Tibial artery (tissue), 4 donors: Measurements from ENCODE around the gene IAPP.
"Not testable (repeated sequence)": the region's sequence is repeated elsewhere in the genome, so short reads cannot be mapped to it uniquely, and the experiment has no call there.

Source experiments
- DNase-seq, 2 donors: peaks; one replicate each; pipeline ENCODE4 v3.0.0-alpha.2; 2019
- H3K27ac ChIP-seq, 2 donors: fragments of 200-600 bp; sonication (generic) in 1 of 2; 1 replicate in 1 of 2; 2 replicates in 1 of 2; pipeline ENCODE4 v1.5.1; 2018 to 2019; ENCODE audit warnings: mild to moderate bottlenecking in 1 of 2
- H3K27me3 ChIP-seq, 2 donors: fragments of 200-600 bp; sonication (generic) in 1 of 2; one replicate each; pipeline versions ENCODE4 v1.5.1 to v1.6.0; 2016 to 2019
- H3K36me3 ChIP-seq, 3 donors: fragments of 200-600 bp; sonication (generic) in 2 of 3; one replicate each; pipeline ENCODE4 v1.5.1; 2016 to 2019; ENCODE audit warnings: mild to moderate bottlenecking in 2 of 3
- H3K4me1 ChIP-seq, 4 donors: fragments of 200-600 bp; sonication (generic) in 2 of 4; 1 replicate in 3 of 4; 2 replicates in 1 of 4; pipeline ENCODE4 v1.5.1; 2016 to 2019
- H3K4me3 ChIP-seq, 2 donors: fragments of 200-600 bp; sonication (generic) in 1 of 2; 1 replicate in 1 of 2; 2 replicates in 1 of 2; pipeline ENCODE4 v1.5.1; 2018 to 2019; ENCODE audit warnings: mild to moderate bottlenecking in 2 of 2
- H3K9me3 ChIP-seq, 3 donors: fragments of 200-600 bp; sonication (generic) in 1 of 3; one replicate each; pipeline ENCODE4 v1.5.1; 2016 to 2019
- intact Hi-C: fragments of 100-400 bp; cut with DNase I; formaldehyde crosslinking; loops from one replicate; pipeline ENCODE4 v1.15.0; 2023; ENCODE audit warnings: low total_unique reads
- TF ChIP-seq, protein P1 (sequence below), 2 experiments: fragments of 200-600 bp in 1 of 2; fragments of 450-650 bp in 1 of 2; IDR thresholded peaks; one replicate each; pipeline ENCODE4 v1.5.1; 2017 to 2019; ENCODE audit warnings: antibody characterized with exemption in 2 of 2, mild to moderate bottlenecking in 1 of 2, moderate library complexity in 1 of 2

Gene IAPP

DNA sequence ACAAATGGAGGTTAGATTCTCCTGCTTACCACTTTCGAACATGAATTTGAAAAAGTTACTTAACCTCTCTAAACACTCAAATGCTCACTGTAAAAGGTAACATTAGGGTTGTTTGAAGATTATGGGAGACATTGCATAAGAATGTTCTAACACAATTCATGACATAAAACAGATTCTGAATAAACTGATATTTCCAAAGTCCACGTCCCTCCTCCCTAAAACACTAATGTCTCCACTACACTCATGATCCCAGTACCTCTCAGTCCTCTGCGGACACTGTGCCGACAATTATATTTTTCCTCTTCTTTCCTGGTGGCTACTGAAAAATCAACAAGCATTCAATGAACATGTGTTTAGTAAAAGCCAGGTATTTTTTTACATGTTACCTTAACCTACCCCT is 18.8 kb upstream of the IAPP start:
- no peaks in the 10 kb centered on the region for H3K9me3 ChIP-seq
- no peaks in the 10 kb centered on the region for H3K4me1 ChIP-seq
- intact Hi-C loops: no loop called here
- TF ChIP-seq, protein P1, sequence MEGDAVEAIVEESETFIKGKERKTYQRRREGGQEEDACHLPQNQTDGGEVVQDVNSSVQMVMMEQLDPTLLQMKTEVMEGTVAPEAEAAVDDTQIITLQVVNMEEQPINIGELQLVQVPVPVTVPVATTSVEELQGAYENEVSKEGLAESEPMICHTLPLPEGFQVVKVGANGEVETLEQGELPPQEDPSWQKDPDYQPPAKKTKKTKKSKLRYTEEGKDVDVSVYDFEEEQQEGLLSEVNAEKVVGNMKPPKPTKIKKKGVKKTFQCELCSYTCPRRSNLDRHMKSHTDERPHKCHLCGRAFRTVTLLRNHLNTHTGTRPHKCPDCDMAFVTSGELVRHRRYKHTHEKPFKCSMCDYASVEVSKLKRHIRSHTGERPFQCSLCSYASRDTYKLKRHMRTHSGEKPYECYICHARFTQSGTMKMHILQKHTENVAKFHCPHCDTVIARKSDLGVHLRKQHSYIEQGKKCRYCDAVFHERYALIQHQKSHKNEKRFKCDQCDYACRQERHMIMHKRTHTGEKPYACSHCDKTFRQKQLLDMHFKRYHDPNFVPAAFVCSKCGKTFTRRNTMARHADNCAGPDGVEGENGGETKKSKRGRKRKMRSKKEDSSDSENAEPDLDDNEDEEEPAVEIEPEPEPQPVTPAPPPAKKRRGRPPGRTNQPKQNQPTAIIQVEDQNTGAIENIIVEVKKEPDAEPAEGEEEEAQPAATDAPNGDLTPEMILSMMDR (IDR thresholded peaks at IDR 0.05): no peak
- no peak overlapping the region for H3K4me3 ChIP-seq
- H3K27me3 ChIP-seq: no peaks in the 10 kb centered on the region
- no peak overlapping the region for H3K27ac ChIP-seq
- no peak for DNase-seq
- H3K36me3 ChIP-seq: no peaks in the 10 kb centered on the region

DNA sequence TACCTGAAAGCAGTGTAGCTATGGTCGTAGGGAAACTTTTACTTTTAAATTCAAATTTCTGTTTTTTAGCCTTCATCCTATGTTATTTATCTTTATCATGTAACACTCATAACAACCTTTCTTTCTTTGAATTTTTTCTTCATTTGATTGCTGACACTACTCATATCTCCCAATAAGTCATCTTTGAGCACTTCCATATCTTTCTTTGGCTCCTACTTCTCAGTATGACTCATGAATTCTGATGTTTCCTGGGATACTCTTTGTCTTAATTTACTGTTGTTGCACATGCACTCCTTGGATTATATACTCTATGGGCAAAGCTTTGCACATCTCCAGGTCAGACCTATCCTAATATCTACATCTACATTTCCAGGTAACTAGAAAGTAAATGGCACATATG is 18.1 kb upstream of the IAPP start:
- Histone ChIP-seq H3K9me3 (no peaks in the 10 kb centered on the region), H3K4me1 (no peaks in the 10 kb centered on the region), H3K27ac (no peak overlapping the region), H3K27me3 (no peaks in the 10 kb centered on the region), H3K4me3 (no peak overlapping the region), H3K36me3 (no peaks in the 10 kb centered on the region)
- DNase-seq: no peak
- intact Hi-C loops: no loop called here
- TF ChIP-seq, protein P1 (IDR thresholded peaks at IDR 0.05): no peak

DNA sequence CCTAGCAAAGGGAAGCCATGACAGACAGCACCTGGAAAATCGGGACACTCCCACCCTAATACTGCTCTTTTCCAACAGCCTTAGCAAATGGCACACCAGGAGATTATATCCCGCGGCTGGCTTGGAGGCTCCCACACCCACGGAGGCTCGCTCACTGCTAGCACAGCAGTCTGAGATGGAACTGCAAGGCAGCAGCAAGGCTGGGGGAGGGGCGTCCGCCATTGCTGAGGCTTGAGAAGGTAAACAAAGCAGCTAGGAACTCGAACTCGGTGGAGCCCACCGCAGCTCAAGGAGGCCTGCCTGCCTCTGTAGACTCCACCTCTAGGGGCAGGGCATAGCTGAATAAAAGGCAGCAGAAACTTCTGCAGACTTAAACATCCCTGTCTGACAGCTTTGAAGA is 12.1 kb upstream of the IAPP start:
- H3K36me3 ChIP-seq, H3K27ac ChIP-seq, H3K9me3 ChIP-seq, intact Hi-C loops, H3K4me3 ChIP-seq, DNase-seq, H3K4me1 ChIP-seq, H3K27me3 ChIP-seq: not testable (repeated sequence)

DNA sequence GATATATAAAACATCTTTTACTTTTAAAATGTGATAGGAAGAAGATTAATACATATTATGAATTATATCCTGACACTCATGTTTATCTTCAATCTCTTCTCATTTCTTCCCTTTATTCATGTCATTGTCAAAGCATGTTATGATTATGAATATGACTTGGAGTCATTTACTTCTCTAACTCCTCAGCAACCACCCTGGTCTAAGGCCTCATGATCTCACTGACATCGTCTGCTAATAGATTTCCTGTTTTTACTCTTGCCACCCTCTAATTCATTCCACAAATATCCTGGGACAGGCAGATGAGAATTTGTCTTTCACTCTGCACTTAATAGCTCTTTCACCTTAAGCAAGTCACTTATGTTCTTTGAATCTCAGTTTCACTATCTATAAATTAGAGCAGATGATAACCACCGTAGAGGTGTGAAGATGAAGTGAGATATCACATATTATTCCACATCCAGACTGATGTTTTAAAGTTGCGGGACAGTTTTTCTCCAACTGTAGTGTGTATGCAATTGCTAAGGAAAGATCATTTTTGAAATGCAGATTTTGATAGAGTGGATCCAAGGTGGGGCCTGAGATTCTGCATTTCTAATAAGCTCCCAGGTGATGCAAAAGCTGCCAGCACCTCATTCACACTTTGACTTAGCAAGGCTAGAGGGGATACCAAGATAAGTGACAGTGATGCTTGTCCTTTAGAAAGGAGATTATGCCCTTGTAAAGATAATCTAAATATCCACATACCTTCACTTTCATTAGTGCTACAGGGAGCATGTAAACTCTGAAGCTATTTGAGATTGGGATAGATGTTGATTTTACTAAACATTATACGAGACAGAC is 3.3 kb upstream of the IAPP start:
- intact Hi-C loops: no loop called here
- Histone ChIP-seq H3K36me3 (no peaks in the 10 kb centered on the region), H3K9me3 (no peaks in the 10 kb centered on the region), H3K4me1 (no peaks in the 10 kb centered on the region), H3K27me3 (no peaks in the 10 kb centered on the region), H3K4me3 (no peak overlapping the region), H3K27ac (no peak overlapping the region)
- DNase-seq: no peak
- TF ChIP-seq, protein P1 (IDR thresholded peaks at IDR 0.05): no peak

DNA sequence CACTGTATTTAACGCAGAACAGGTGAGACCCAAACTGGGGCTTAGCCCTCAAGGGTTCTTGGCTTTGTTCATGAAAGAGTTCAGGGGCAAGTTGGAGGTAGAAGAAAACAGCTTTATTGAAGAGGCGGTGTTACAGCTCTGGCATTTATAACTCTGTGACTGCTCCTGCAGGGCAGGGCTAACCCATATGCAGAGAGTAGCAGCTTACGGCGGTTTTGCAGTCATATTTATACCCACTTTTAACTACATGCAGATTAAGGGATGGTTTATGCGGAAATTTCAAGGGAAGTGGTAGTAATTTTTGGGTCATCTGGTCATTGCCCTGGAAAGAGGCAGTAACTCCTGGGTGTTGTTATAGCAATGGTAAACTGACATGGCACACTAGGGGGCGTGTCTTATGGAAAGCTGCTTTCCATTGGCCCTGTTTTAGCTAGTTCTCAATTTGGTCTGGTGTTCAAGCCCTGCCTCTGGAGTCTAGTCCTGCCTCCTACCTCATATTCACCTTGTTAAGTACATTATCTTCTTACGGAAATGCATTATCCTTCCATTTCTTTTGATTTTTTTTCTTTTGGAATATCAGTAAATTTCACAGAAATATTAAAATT is 1.8 kb upstream of the IAPP start:
- no peaks in the 10 kb centered on the region for H3K9me3 ChIP-seq
- TF ChIP-seq, protein P1 (IDR thresholded peaks at IDR 0.05): no peak
- no peak overlapping the region for H3K4me3 ChIP-seq
- H3K27me3 ChIP-seq: no peaks in the 10 kb centered on the region
- no peak for DNase-seq
- intact Hi-C loops: no loop called here
- no peaks in the 10 kb centered on the region for H3K4me1 ChIP-seq
- H3K27ac ChIP-seq: no peak overlapping the region
- H3K36me3 ChIP-seq: no peaks in the 10 kb centered on the region

DNA sequence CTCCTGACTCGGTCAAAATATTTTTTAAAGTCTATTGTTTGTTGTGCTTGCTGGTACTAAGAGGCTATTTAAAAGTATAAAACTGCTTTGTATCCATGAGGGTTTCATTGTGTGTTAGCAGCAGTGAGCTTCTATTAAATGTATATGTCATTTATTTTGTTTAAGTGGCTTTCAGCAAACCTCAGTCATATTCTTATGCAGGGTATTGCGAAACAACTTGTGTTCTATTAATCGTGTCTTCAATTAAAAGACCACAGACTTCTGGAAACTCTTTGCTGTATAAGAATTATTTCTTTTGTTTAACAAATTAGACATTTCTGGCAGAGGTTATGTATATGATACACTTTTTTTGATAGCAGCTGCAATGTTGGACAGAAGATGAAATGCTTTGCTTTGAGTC is 6.5 kb downstream of the IAPP start:
- intact Hi-C loops: no loop called here
- TF ChIP-seq, protein P1 (IDR thresholded peaks at IDR 0.05): no peak
- Histone ChIP-seq H3K27me3 (no peaks in the 10 kb centered on the region), H3K9me3 (no peaks in the 10 kb centered on the region), H3K36me3 (no peaks in the 10 kb centered on the region), H3K4me1 (no peaks in the 10 kb centered on the region), H3K27ac (no peak overlapping the region), H3K4me3 (no peak overlapping the region)
- DNase-seq: no peak

DNA sequence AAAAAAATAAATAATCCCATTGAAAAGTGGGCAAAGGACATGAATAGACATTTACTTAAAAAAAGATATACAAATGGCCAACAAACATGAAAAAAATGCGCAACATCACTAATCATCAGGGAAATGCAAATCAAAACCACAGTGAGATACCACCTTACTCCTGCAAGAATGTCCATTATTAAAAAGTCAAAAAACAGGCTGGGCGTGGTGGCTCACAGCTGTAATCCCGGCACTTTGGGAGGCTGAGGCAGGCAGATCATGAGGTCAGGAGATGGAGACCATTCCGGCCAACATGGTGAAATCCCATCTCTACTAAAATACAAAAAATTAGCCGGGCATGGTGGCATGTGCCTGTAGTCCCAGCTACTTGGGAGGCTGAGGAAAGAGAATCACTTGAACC is 8.6 kb downstream of the IAPP start:
- intact Hi-C loops, H3K27me3 ChIP-seq: not testable (repeated sequence)

More for the DNA sequence above, 8.6 kb downstream of the IAPP start:
- H3K4me1 ChIP-seq, H3K9me3 ChIP-seq, DNase-seq, H3K27ac ChIP-seq, H3K36me3 ChIP-seq, H3K4me3 ChIP-seq: not testable (repeated sequence)
